ENCODE results near the gene CDC5L. TPM values are rescaled to one million over a fixed set of nuclear protein-coding genes. Genes with fewer than 3 reads are reported as not detected.
"Not testable (repeated sequence)": the region's sequence is repeated elsewhere in the genome, so short reads cannot be mapped to it uniquely, and the experiment has no call there.

The CDC5L gene
- total and polyA plus RNA-seq, 9 donors = 13.0 to 24.0 (median 19.5) TPM

GRCh38 chr6:44339763-44340625, 47.5 kb upstream of the CDC5L start:
- no peak for DNase-seq
- H3K27ac ChIP-seq = no peak overlapping the region
- WGBS, 3 donors = 63 to 76% (median 66%) methylated on average over 7 of the region's 7 CpGs
- no peaks in the 10 kb centered on the region for H3K27me3 ChIP-seq
- peaks cover 3% of the 10 kb centered on the region for H3K4me1 ChIP-seq (ENCODE audit: insufficient read depth)
- no peaks in the 10 kb centered on the region for H3K36me3 ChIP-seq
- no peak for TF ChIP-seq CTCF (IDR thresholded peaks at IDR 0.05)
- no peak for TF ChIP-seq EP300 (IDR thresholded peaks at IDR 0.05)
- no peak for TF ChIP-seq POLR2A (IDR thresholded peaks at IDR 0.05)
- H3K4me3 ChIP-seq = no peak overlapping the region
- intact Hi-C loops (cut with DNase I) = loop anchor here in 2 of 4 donors (10.0 kb wide), 3 partner anchors 165 to 245 kb away; no protein-coding TSS in a partner anchor
- no peaks in the 10 kb centered on the region for H3K9me3 ChIP-seq

GRCh38 chr6:44341095-44341890, 46.2 kb upstream of the CDC5L start:
- no peaks in the 10 kb centered on the region for H3K9me3 ChIP-seq
- WGBS, 3 donors = 57 to 67% (median 65%) methylated on average over 8 of the region's 8 CpGs
- H3K4me3 ChIP-seq = no peak overlapping the region
- H3K27me3 ChIP-seq = no peaks in the 10 kb centered on the region
- no peak for DNase-seq
- H3K4me1 ChIP-seq (ENCODE audit: insufficient read depth) = peaks cover 3% of the 10 kb centered on the region
- intact Hi-C loops (cut with DNase I) = no loop called here
- no peak for TF ChIP-seq POLR2A (IDR thresholded peaks at IDR 0.05)
- TF ChIP-seq EP300 (IDR thresholded peaks at IDR 0.05) = no peak
- TF ChIP-seq CTCF (IDR thresholded peaks at IDR 0.05) = no peak
- H3K36me3 ChIP-seq = no peaks in the 10 kb centered on the region
- no peak overlapping the region for H3K27ac ChIP-seq

- Histone ChIP-seq H3K27me3 (no peaks in the 10 kb centered on the region), H3K9me3 (no peaks in the 10 kb centered on the region), H3K36me3 (no peaks in the 10 kb centered on the region), H3K4me3 (no peak overlapping the region), H3K27ac (peak overlapping the region in 1 of 2 donors; percentile 55), H3K4me1 (ENCODE audit: insufficient read depth) (peaks cover 3% of the 10 kb centered on the region)
- TF ChIP-seq EP300 (IDR thresholded peaks at IDR 0.05) = no peak
- TF ChIP-seq POLR2A (IDR thresholded peaks at IDR 0.05) = no peak
- TF ChIP-seq CTCF (IDR thresholded peaks at IDR 0.05) = no peak
- intact Hi-C loops (cut with DNase I) = no loop called here
- DNase-seq = peak; percentile 16 to 48 (median 28)
- 8 to 17% (median 9%) methylated on average over 6 of the region's 6 CpGs for WGBS, 3 donors
These were observed 45.5 kb upstream of the CDC5L start for GRCh38 chr6:44342052-44342451.

- peak within 1 kb of the TSS in 1 of 2 donors; percentile 55 for H3K27ac ChIP-seq
- 3 to 4% (median 3%) methylated on average over 31 of the region's 31 CpGs for WGBS, 3 donors
These were observed 45.0 kb upstream of the CDC5L start, which contains the start of gene SPATS1 for GRCh38 chr6:44342489-44342888. SPATS1 (plus strand) TSS chr6:44342650; CDS start chr6:44343096, 446 bp downstream.

GRCh38 chr6:44346818-44347217, 40.7 kb upstream of the CDC5L start:
- H3K36me3 ChIP-seq; DNase-seq; H3K4me1 ChIP-seq (ENCODE audit: insufficient read depth); intact Hi-C loops (cut with DNase I); H3K27ac ChIP-seq; H3K4me3 ChIP-seq; H3K27me3 ChIP-seq; H3K9me3 ChIP-seq: not testable (repeated sequence)
- 72 to 81% (median 78%) methylated on average over 4 of the region's 4 CpGs for WGBS, 3 donors

More at GRCh38 chr6:44342489-44342888, 45.0 kb upstream of the CDC5L start, which contains the start of gene SPATS1:
- no peak for TF ChIP-seq EP300 (IDR thresholded peaks at IDR 0.05)
- no peaks in the 10 kb centered on the region for H3K27me3 ChIP-seq
- H3K36me3 ChIP-seq = no peaks in the 10 kb centered on the region
- H3K4me3 ChIP-seq = no peak within 1 kb of the TSS
- DNase-seq = peak; percentile 32 to 61 (median 52)
- intact Hi-C loops (cut with DNase I) = no loop called here
- H3K9me3 ChIP-seq = no peaks in the 10 kb centered on the region
- H3K4me1 ChIP-seq (ENCODE audit: insufficient read depth) = peaks cover 3% of the 10 kb centered on the region
